ENCODE data around the gene MYH6. TPM values are rescaled to one million over a fixed set of nuclear protein-coding genes. Genes with fewer than 3 reads are reported as not detected.

MYH6 gene
- total RNA-seq, 1 donor from 2014 or later, result not detected

DNA sequence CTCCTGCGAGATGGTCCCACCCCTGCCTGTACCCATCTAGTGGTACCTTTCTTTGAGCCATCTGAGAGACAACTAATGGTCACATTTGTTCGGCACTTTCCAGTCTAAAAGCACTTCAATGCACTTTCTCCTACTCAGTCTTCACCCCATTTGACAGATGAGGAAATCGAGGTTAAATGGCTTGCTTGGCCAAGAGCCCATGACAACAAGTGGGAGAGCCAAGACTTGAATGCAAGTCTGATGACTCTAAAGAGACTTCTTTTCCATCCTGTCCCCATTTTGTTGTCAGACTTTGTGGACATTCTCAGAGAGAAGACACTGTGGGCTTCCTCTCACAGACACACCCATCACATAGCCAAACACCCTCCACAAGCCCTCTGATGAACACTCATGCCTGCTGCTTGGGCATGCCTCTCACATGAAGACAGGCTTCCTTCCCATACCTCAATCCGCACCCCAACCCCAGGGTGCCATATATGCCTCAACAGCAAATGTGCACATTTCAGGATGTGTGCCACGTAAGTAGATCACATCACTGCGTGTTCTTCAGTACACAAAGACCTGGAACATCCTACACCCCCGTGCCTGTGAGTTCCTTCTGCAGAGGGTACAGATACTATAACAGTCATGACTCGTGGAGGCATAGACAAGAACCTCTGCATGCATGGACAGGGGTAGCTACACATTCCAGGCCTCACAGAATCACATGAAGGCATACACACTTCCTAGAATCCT is 26.6 kb upstream of the MYH6 start:
- FAIRE-seq (no peak), DNase-seq (ENCODE audit: low read depth) (no peak)

DNA sequence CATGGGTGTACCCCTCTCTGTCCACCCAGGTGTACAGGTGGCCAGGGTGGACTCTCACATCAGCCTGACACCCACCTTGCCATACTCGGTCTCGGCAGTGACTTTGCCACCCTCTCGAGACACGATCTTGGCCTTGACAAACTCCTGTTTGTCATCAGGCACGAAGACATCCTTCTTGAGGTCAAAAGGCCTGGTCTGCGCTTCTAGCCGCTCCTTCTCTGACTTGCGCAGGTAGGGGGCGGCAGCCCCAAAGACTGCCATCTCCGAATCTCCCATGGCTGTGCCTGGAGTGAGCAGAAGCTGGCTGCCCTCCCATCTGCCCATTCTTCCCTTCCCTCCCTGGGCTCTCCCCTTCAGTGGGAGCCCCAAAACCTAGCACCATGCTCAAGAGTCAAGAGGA is 25.4 kb upstream of the MYH6 start:
- Histone ChIP-seq H3K4me3 (ENCODE audit: insufficient read depth, low read depth, low read length) (no peak overlapping the region), H4K20me1 (ENCODE audit: insufficient read depth, low read length) (no peaks in the 10 kb centered on the region), H3K27me3 (ENCODE audit: insufficient read depth, low read length) (peaks cover 4% of the 10 kb centered on the region), H3K27ac (ENCODE audit: low read depth, low read length) (no peak overlapping the region), H3K9ac (ENCODE audit: low read length) (no peak overlapping the region), H3K36me3 (ENCODE audit: insufficient read depth, low read length) (no peaks in the 10 kb centered on the region), H3K4me1 (ENCODE audit: insufficient read depth, low read length) (no peaks in the 10 kb centered on the region), H3K9me3 (ENCODE audit: insufficient read depth, low read depth, low read length) (no peaks in the 10 kb centered on the region), H3K4me2 (ENCODE audit: low read length) (no peak overlapping the region), H3K79me2 (ENCODE audit: insufficient read depth, low read length) (no peaks in the 10 kb centered on the region), H2AFZ (ENCODE audit: low read depth, low read length) (no peak overlapping the region)
- Mint-ChIP-seq H3K4me3 (ENCODE audit: unreplicated experiment) (no peak overlapping the region), H3K9me3 (ENCODE audit: unreplicated experiment) (peaks cover 5% of the 10 kb centered on the region), H3K27me3 (ENCODE audit: low read depth, unreplicated experiment) (peaks cover 33% of the 10 kb centered on the region), H3K36me3 (ENCODE audit: low read depth, unreplicated experiment) (no peaks in the 10 kb centered on the region), H3K4me1 (ENCODE audit: low read depth, unreplicated experiment) (peaks cover 24% of the 10 kb centered on the region), H3K27ac (ENCODE audit: unreplicated experiment) (no peak overlapping the region)
- no peak for FAIRE-seq
- no peak for DNase-seq (ENCODE audit: low read depth)
- no peak for TF ChIP-seq EZH2 (IDR thresholded peaks at IDR 0.05; ENCODE audit: insufficient read depth, low read length)
- TF ChIP-seq, protein P1, sequence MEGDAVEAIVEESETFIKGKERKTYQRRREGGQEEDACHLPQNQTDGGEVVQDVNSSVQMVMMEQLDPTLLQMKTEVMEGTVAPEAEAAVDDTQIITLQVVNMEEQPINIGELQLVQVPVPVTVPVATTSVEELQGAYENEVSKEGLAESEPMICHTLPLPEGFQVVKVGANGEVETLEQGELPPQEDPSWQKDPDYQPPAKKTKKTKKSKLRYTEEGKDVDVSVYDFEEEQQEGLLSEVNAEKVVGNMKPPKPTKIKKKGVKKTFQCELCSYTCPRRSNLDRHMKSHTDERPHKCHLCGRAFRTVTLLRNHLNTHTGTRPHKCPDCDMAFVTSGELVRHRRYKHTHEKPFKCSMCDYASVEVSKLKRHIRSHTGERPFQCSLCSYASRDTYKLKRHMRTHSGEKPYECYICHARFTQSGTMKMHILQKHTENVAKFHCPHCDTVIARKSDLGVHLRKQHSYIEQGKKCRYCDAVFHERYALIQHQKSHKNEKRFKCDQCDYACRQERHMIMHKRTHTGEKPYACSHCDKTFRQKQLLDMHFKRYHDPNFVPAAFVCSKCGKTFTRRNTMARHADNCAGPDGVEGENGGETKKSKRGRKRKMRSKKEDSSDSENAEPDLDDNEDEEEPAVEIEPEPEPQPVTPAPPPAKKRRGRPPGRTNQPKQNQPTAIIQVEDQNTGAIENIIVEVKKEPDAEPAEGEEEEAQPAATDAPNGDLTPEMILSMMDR (IDR thresholded peaks at IDR 0.05; ENCODE audit: insufficient read depth, low read depth, low read length), result no peak

More for the DNA sequence above, 26.6 kb upstream of the MYH6 start:
- Mint-ChIP-seq H3K4me1 (ENCODE audit: low read depth, unreplicated experiment) (peaks cover 24% of the 10 kb centered on the region), H3K4me3 (ENCODE audit: unreplicated experiment) (no peak overlapping the region), H3K9me3 (ENCODE audit: unreplicated experiment) (peaks cover 5% of the 10 kb centered on the region), H3K27ac (ENCODE audit: unreplicated experiment) (no peak overlapping the region), H3K27me3 (ENCODE audit: low read depth, unreplicated experiment) (peaks cover 30% of the 10 kb centered on the region), H3K36me3 (ENCODE audit: low read depth, unreplicated experiment) (no peaks in the 10 kb centered on the region)
- Histone ChIP-seq H3K9ac (ENCODE audit: low read length) (no peak overlapping the region), H3K4me2 (ENCODE audit: low read length) (no peak overlapping the region), H2AFZ (ENCODE audit: low read depth, low read length) (no peak overlapping the region), H3K79me2 (ENCODE audit: insufficient read depth, low read length) (no peaks in the 10 kb centered on the region), H3K36me3 (ENCODE audit: insufficient read depth, low read length) (no peaks in the 10 kb centered on the region), H4K20me1 (ENCODE audit: insufficient read depth, low read length) (no peaks in the 10 kb centered on the region), H3K4me1 (ENCODE audit: insufficient read depth, low read length) (no peaks in the 10 kb centered on the region), H3K27me3 (ENCODE audit: insufficient read depth, low read length) (peaks cover 4% of the 10 kb centered on the region), H3K27ac (ENCODE audit: low read depth, low read length) (no peak overlapping the region), H3K9me3 (ENCODE audit: insufficient read depth, low read depth, low read length) (no peaks in the 10 kb centered on the region), H3K4me3 (ENCODE audit: insufficient read depth, low read depth, low read length) (no peak overlapping the region)
- TF ChIP-seq EZH2 (IDR thresholded peaks at IDR 0.05; ENCODE audit: insufficient read depth, low read length), result no peak
- TF ChIP-seq, protein P1 (IDR thresholded peaks at IDR 0.05; ENCODE audit: insufficient read depth, low read depth, low read length), result no peak

DNA sequence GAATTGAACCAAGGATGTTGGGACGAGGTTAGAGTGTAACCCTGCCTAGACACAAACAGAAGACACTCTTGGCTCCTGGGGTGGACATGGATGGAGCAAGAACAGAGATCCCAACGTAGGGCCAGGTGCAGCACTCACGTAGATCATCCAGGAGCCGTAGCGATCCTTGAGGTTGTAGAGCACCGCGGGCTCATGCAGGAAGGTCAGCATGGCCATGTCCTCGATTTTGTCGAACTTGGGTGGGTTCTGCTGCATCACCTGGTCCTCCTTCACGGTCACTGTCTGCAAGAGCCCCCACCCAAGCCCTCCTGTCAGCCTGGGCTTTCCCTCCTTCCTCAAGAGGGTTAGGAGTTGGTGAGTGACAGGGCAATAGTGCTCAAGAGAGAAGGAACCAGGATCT is 24.9 kb upstream of the MYH6 start:
- Histone ChIP-seq H3K27ac (ENCODE audit: low read depth, low read length) (no peak overlapping the region), H3K4me1 (ENCODE audit: insufficient read depth, low read length) (no peaks in the 10 kb centered on the region), H3K36me3 (ENCODE audit: insufficient read depth, low read length) (no peaks in the 10 kb centered on the region), H3K4me3 (ENCODE audit: insufficient read depth, low read depth, low read length) (no peak overlapping the region), H3K9ac (ENCODE audit: low read length) (no peak overlapping the region), H4K20me1 (ENCODE audit: insufficient read depth, low read length) (no peaks in the 10 kb centered on the region), H3K9me3 (ENCODE audit: insufficient read depth, low read depth, low read length) (no peaks in the 10 kb centered on the region), H3K79me2 (ENCODE audit: insufficient read depth, low read length) (no peaks in the 10 kb centered on the region), H3K4me2 (ENCODE audit: low read length) (no peak overlapping the region), H3K27me3 (ENCODE audit: insufficient read depth, low read length) (peaks cover 4% of the 10 kb centered on the region), H2AFZ (ENCODE audit: low read depth, low read length) (no peak overlapping the region)
- DNase-seq (ENCODE audit: low read depth), result no peak
- H3K36me3 Mint-ChIP-seq (ENCODE audit: low read depth, unreplicated experiment), result no peaks in the 10 kb centered on the region
- H3K27me3 Mint-ChIP-seq (ENCODE audit: low read depth, unreplicated experiment), result peaks cover 30% of the 10 kb centered on the region
- H3K4me1 Mint-ChIP-seq (ENCODE audit: low read depth, unreplicated experiment), result peaks cover 24% of the 10 kb centered on the region
- peaks cover 5% of the 10 kb centered on the region for H3K9me3 Mint-ChIP-seq (ENCODE audit: unreplicated experiment)
- no peak for TF ChIP-seq EZH2 (IDR thresholded peaks at IDR 0.05; ENCODE audit: insufficient read depth, low read length)
- TF ChIP-seq, protein P1 (IDR thresholded peaks at IDR 0.05; ENCODE audit: insufficient read depth, low read depth, low read length), result no peak
- FAIRE-seq, result no peak
- no peak overlapping the region for H3K4me3 Mint-ChIP-seq (ENCODE audit: unreplicated experiment)
- no peak overlapping the region for H3K27ac Mint-ChIP-seq (ENCODE audit: unreplicated experiment)
